ENCODE results near the gene LUZP1.

LUZP1 gene

GRCh38 chr1:23188434-23188884 is 19.8 kb upstream of the LUZP1 start:
- no peak for DNase-seq

- DNase-seq = no peak
These were observed 19.0 kb upstream of the LUZP1 start for GRCh38 chr1:23187637-23188036.

- no peak for DNase-seq
These were observed 16.7 kb upstream of the LUZP1 start for GRCh38 chr1:23185381-23185780.

GRCh38 chr1:23184212-23184934 is 15.7 kb upstream of the LUZP1 start:
- peak; percentile 70 for DNase-seq

- DNase-seq = no peak
These were observed 11.2 kb upstream of the LUZP1 start for GRCh38 chr1:23179862-23180261.

- DNase-seq = no peak
These were observed 10.3 kb upstream of the LUZP1 start for GRCh38 chr1:23178950-23179349.

GRCh38 chr1:23178414-23178813 is 9.8 kb upstream of the LUZP1 start:
- no peak for DNase-seq

- DNase-seq = peak; percentile 77
These were observed 9.1 kb upstream of the LUZP1 start for GRCh38 chr1:23177438-23178380.

GRCh38 chr1:23177031-23177430 is 8.4 kb upstream of the LUZP1 start:
- no peak for DNase-seq

- no peak for DNase-seq
These were observed 5.9 kb upstream of the LUZP1 start for GRCh38 chr1:23174426-23175110.

GRCh38 chr1:23171181-23171755 is 2.6 kb upstream of the LUZP1 start:
- DNase-seq = no peak

- no peak for DNase-seq
These were observed 1.2 kb upstream of the LUZP1 start for GRCh38 chr1:23169727-23170335.

- DNase-seq = no peak
These were observed 529 bp upstream of the LUZP1 start for GRCh38 chr1:23169195-23169575.

GRCh38 chr1:23168079-23168444 is 594 bp downstream of the LUZP1 start:
- no peak for DNase-seq

- peak; percentile 26 for DNase-seq
These were observed 1.1 kb downstream of the LUZP1 start for GRCh38 chr1:23167353-23168078.

GRCh38 chr1:23166854-23167253 is 1.8 kb downstream of the LUZP1 start:
- no peak for DNase-seq

- no peak for DNase-seq
These were observed 5.3 kb downstream of the LUZP1 start for GRCh38 chr1:23163395-23163794.

- no peak for DNase-seq
These were observed 8.4 kb downstream of the LUZP1 start for GRCh38 chr1:23159963-23160877.

- DNase-seq = no peak
These were observed 11.7 kb downstream of the LUZP1 start for GRCh38 chr1:23156940-23157339.

- DNase-seq = no peak
These were observed 15.5 kb downstream of the LUZP1 start for GRCh38 chr1:23152966-23153684.

Measured in NCI-H1105 treated with DMSO at 0.1 percent for 48 hours (cell line).